WI38 (cell line): Measurements from ENCODE around the gene PDGFD.

Source experiments
- H3K4me3 ChIP-seq: 2 replicates; pipeline ENCODE4 v1.5.1; 2011; ENCODE audit warnings: low read depth, mild to moderate bottlenecking, control low read depth, low read length
- TF ChIP-seq, protein P1 (sequence below): IDR thresholded peaks from 2 replicates; pipeline ENCODE4 v1.5.1; 2012; ENCODE audit warnings: low read depth, mild to moderate bottlenecking, control low read depth, low read length

Gene PDGFD

DNA sequence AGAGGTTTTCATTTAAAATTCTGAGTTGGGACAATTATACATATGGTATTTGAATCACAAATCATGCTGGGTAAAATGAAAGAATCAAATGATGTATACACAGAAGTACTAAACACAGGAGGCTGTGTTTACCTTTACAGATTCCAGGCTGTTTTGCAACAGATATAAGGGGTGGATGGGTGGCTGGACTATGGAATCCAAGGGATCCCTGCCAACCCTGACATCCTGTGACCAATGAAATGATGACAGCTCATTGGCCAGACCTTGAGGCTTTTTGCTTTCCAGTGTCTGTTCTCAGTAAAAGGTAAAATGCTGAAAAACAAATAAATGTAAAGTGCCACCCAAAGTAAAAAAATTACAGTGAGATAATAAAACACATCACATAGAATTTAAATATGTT lies 130.8 kb downstream of the PDGFD start:
- H3K4me3 ChIP-seq, result no peak overlapping the region
- TF ChIP-seq, protein P1, sequence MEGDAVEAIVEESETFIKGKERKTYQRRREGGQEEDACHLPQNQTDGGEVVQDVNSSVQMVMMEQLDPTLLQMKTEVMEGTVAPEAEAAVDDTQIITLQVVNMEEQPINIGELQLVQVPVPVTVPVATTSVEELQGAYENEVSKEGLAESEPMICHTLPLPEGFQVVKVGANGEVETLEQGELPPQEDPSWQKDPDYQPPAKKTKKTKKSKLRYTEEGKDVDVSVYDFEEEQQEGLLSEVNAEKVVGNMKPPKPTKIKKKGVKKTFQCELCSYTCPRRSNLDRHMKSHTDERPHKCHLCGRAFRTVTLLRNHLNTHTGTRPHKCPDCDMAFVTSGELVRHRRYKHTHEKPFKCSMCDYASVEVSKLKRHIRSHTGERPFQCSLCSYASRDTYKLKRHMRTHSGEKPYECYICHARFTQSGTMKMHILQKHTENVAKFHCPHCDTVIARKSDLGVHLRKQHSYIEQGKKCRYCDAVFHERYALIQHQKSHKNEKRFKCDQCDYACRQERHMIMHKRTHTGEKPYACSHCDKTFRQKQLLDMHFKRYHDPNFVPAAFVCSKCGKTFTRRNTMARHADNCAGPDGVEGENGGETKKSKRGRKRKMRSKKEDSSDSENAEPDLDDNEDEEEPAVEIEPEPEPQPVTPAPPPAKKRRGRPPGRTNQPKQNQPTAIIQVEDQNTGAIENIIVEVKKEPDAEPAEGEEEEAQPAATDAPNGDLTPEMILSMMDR, result no peak

DNA sequence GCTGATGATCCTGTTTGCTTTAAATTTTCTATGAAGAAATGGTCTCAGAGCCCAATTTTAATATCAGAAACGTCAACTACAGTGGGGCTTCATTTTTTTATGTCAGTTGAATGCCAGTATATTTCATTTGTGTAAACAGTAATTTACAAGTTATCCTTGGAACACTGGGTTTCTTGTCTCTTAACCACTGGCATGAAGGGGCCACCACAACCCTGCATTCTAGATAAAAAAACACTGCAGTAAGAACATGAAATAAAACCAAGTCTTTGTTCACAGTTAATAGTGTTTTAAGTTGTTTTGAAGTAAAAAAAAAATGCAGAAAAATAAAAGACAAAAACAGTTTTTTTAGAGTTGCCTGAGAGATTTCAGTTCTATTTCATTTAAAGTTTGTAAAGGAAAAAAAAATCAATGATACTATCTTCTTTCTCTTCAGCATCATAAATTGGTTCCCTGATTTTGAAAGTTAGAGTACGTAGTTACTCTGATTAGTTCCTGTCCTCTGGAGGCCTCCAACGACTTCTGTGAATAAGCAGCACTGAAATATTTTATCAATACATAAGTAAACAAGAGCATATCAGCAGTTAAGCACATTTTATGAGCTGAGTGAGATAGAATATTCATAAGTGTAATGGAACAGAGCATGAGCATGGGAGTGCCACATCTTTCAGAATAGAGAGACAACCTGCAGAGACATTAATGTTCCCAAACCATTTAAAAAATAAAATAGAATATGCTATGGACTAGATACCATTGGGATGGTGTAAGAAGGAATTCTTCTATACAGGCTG lies 135.3 kb downstream of the PDGFD start:
- TF ChIP-seq, protein P1, result no peak
- H3K4me3 ChIP-seq, result no peak overlapping the region

DNA sequence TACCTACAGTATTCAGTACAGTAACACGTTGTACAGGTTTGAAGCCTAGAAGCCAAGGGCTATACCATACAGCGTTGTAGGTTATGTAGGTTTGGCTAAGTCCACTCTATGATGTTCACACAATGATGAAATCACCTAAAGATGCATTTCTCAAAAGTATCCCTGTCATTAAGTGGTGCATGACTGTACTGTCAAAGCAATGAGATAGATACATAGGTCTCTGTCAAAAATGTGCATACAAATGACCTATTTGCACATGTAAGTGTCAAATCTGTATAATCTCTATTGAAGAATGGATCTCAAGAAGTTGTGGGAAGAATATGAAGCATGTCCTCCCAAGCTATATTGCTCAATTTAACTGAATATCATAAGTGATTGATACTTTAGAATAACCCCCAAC lies 139.4 kb downstream of the PDGFD start:
- H3K4me3 ChIP-seq, result no peak overlapping the region
- TF ChIP-seq, protein P1, result no peak

DNA sequence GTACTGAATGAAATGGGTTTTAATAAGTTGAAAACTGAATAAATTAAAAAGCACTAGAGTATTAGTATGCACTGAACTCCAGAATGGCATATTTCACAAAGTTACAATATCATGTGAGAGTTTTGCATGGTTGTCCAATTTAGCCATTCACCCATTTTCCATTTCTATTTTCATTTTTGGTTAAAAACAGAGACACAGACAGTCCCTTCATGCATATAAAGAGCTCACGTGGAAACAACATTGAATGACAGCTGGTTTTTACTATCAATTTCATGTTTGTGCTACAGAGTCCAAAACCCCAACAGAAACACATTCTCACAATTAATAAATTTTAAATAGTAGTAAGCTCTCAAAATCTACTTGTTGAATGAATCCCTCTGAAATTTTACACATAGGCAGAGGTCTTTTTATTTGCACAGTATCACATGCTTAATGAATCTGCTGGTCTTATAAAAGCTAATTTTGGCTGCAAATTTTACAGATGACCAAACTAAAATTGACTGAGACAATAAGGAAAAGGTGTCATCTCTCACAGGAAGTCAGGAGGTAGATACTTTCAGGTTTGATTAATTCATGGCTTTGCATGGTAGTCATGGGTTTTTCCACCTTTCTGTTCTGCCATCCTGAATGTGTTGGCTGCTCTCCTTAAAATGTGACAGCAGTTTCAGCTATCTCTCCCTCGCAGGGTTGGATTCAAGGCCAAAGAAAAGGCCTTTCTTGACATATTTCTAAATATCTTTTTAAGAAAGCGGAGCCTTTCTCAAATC lies 148.1 kb downstream of the PDGFD start:
- TF ChIP-seq, protein P1, result no peak

DNA sequence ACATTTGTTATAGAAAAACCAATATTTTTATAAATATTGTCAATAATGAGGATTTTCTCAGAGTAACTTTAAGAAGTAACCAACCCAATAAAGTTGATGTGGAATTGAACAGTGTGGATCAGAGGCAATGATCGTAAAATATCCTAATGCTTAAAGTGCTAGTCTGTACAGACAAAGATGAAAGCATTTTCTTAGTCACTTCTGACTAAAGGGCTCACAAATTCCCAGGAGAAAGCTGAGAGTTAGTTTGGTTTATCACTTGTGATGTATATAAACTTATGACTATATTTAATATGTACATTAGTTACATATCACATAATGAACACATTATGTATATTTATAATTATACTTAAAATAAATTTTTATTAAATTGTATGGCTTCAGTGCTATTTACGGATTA lies 152.9 kb downstream of the PDGFD start:
- TF ChIP-seq, protein P1, result no peak
- no peak overlapping the region for H3K4me3 ChIP-seq

More for the DNA sequence above, 148.1 kb downstream of the PDGFD start:
- H3K4me3 ChIP-seq, result no peak overlapping the region

DNA sequence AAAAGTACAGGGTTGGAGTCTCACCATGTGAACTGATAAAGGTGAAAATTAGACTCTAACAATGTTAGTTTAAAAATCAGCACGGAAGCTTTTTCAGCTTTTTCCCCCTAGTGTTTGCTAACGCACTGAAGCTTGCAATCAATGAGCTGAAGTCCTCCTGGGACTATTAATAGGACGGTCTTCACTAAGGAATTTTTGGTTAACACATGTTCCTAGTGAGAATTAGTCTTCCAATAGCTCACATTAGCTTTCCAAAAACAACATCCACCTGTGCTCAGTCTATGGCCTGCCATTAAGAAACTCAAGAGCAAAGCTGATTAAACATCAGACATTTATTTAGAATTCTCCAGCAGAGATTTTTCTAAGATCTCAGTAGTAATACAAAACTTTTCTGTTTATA lies 154.2 kb downstream of the PDGFD start:
- H3K4me3 ChIP-seq, result no peak overlapping the region
- TF ChIP-seq, protein P1, result no peak

DNA sequence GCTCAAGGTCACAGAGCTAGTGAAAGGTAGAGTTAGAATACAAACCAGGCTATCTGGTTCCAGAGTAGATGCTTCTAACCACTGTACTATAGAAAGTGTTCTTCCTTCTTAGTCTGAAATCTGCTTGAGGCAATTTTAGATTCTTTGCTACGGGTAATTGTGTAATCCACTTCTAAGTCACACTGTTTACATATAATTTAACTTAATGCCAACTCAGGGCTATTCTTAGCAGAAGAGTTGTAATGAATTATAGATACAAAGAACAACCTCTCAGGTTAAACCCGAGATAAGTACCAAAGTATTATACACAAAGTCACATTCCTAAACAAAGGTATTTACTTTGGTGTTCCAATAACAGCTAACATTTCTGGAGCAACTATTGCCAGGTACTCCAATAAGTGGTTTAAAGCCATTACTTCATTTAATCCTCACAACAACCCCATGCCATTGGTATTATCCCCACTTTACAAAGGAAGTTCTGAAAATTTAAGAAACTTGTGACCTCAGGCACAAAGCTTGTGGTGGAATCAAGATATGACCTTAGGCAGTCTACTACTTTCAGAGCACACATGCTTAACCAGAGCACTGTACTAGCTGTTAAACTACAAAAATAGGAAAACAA lies 158.6 kb downstream of the PDGFD start:
- TF ChIP-seq, protein P1, result no peak
- no peak overlapping the region for H3K4me3 ChIP-seq
